Posterior cingulate gyrus (tissue), 11 donors: ENCODE results near the gene SPIRE1.
"Not testable (repeated sequence)": the region's sequence is repeated elsewhere in the genome, so short reads cannot be mapped to it uniquely, and the experiment has no call there.

Source experiments
- DNase-seq, 10 donors: peaks; one replicate each; pipeline versions ENCODE4 v3.0.0 to v3.0.0-alpha.2; 2020 to 2021; ENCODE audit warnings: mixed read lengths in 3 of 10
- intact Hi-C: fragments of 100-400 bp; cut with DNase I; formaldehyde crosslinking; loops from one replicate; pipeline ENCODE4 v1.15.1; 2023

The SPIRE1 gene

GRCh38 chr18:12652861-12653401, 5.0 kb downstream of the SPIRE1 start:
- intact Hi-C loops, result loop anchor here (10.0 kb wide), 1 partner anchor 118 kb away; no protein-coding TSS in a partner anchor
- no peak for DNase-seq

DNA sequence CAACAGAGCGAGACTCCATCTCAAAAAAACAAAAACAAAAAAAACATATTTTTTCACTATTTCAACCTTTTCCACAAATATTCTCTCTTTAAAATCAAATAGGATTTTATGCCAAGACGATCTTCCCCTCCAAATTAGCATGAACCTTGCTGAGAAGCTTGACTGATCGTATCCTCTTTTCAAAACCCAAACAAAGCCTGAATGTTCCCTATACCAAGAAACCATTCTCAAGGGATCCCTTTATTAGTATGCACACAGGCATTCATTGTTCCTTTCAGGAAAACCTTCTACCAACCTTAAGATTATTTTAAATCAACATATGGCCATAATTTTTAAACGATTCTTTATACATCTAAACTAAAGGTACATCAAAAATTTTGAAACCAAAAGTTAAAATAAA, 6.3 kb downstream of the SPIRE1 start:
- DNase-seq, result no peak
- intact Hi-C loops, result loop anchor here (10.0 kb wide), 1 partner anchor 117 kb away; no protein-coding TSS in a partner anchor

DNA sequence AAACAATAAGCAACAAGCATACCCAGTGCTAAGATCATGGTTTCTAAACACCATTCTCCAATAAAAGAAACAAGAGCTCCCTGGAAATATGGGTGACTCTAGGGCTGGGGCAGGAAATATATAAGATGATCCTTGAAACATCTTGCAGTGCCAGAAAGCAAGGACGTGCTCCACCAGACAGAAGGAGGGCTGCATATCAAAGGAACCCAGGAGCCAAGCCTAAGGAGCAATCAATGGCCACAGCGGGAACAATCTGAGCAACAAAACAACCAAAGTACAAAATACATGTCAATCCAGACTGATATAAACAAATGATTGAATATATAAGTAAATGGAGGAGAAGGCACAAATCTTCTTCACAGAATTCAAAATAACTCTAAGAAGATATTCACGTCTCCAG, 10.1 kb downstream of the SPIRE1 start:
- no peak for DNase-seq
- intact Hi-C loops, result no loop called here

DNA sequence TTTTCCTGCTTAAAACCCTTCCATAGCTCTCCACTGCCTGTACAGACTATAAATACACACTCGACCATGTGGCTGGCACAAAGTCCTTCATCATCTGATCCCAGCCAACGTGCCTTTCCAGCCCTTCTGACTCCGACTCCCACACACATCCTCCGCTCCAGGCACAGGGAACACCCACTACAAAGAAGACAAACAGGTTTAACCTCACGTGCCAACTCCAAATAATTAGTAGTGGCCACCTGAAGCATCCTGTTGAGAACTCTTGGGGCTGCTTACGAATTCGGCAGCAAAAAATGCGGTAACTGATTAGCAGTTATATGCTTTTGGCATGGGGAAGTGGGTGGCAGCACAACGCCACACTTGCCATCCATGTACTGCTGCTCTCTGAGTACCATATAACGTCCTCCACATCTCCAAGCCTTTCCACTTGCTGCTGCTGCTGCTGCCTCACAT, 12.1 kb downstream of the SPIRE1 start:
- intact Hi-C loops, result no loop called here
- peak in 7 of 10 donors; percentile 21 to 86 (median 44) for DNase-seq

GRCh38 chr18:12645254-12645653, 12.7 kb downstream of the SPIRE1 start:
- intact Hi-C loops, result no loop called here
- DNase-seq, result no peak

DNA sequence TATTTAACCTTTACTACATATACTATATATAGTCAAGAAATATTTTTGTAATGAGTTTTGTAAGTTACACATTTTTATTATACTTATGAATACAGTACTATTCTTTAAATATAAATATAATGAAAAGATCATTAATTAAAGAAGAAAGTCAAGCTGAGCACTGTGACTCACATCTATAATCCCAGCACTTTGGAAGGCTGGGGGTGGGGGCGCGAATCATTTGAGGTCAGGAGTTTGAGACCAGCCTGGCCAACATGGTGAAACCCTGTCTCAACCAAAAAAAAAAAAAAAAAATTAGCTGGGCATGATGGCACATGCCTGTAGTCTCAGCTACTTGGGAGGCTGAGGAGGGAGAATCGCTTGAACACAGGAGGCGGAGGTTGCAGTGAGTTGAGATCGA, 14.2 kb downstream of the SPIRE1 start:
- DNase-seq, intact Hi-C loops: not testable (repeated sequence)

DNA sequence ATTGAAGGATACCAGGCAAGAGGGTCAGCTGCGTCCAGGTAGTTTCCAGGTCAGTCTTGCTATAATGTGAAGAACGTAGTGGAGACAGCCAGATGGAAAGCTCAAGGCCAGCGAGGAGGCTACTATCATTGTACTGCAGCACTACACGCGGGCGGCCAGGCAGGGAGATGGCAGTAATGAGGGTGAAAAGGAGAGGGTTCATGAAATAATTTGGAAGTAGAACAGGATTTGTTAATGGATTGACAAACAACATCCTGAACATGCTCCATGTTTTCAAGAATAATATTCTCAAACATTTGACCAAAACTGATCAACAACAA, 17.1 kb downstream of the SPIRE1 start:
- no peak for DNase-seq
- intact Hi-C loops, result no loop called here

DNA sequence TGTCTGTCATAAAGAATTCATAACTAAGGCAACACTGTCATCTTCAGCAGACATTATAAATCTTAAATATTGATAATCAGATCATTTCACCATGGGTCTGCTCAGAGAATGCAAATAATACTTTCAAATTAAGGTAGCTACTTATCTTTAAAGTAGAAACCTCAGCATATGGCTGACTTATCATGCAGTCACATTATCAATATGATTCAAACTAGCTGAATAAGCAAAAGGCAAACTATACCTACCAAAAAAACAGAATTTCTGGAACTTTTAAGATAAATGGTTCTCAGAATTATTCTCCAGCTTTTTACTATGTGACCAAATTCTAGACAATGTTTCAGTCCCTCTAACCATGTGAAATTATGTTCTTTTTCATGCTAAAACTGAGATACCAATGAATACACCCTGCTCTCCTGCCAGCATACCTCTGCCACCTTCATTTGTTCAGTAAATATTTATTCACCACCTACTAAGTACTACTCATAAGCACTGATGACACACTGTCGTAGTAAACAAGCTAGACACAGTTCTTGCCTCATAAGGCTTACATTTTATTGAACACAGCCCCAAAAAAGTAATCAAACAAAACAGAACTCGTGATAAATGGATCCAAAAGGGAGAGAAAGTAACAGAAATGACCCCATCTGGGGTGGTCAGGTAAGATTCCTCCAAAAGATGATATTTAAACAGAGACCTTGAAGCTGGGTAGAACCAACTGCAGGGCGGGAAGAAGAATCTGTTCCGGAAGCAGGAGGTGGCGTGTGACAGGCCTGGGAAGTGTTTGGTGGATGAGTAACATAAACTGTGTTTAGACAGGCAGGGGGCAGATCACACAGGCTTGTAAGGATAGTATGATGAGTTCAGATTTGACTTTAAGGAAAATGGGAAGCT, 17.7 kb downstream of the SPIRE1 start:
- DNase-seq, result peak in 1 of 10 donors; percentile 29
- intact Hi-C loops, result no loop called here

DNA sequence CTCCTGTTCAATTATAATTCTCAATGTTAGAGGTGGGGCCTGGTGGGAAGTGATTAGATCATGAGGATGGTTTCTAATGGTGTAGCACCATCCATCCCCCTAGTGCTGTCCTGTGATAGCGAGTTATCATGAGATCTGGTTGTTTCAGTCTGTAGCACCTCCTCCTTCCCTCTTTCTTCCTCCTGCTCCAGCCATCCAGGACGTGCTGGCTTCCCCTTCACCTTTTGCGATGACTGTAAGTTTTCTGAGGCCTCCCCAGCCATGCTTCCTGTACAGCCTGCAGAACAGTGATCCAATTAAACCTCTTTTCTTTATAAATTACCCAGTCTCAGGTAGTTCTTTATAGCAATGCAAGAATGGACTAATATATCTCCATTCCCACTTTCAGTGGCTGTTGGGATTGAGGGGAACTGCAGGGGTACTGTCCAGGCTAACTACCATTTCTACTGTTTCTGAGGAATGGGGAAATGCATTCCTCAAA, 19.2 kb downstream of the SPIRE1 start:
- no peak for DNase-seq
- intact Hi-C loops, result no loop called here

DNA sequence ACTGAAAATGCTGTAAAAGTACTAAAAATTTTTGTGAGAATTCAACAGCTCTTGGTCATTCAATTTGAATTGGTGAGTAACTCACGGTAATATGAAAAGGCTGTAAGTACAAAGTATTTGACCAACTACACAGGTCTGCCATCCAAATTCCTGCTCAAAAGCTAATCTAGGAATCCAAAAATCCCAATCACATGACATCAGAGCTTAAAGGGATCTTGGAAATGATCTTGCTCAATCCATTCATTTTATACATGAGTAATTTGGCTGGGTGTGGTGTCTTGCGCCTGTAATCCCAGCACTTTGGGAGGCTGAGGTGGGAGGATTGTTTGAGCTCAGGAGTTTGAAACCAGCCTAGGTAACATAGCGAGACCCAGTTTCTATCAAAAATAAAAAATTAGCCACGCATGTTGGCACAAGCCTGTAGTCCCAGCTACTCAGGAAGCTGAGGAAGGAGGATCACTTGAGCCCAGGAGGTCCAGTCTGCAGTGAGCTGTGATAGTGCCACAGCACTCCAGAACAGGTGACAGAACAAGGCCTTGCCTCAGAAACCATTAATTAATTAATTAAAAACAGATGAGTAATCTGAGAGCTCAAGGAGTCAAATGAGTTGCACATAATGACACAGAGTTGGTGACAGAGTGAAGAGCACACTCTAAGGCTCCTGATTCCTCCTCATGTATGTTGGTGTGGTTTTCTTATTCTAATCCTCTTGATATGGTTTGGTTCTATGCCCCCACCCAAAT, 19.8 kb downstream of the SPIRE1 start:
- no peak for DNase-seq
- intact Hi-C loops, result no loop called here

- intact Hi-C loops, result no loop called here
- no peak for DNase-seq
Observed at GRCh38 chr18:12637393-12637792, 20.5 kb downstream of the SPIRE1 start.

GRCh38 chr18:12631831-12632477, 26.0 kb downstream of the SPIRE1 start:
- intact Hi-C loops, result no loop called here
- DNase-seq, result no peak

GRCh38 chr18:12630136-12630535, 27.8 kb downstream of the SPIRE1 start:
- no peak for DNase-seq
- intact Hi-C loops, result no loop called here

DNA sequence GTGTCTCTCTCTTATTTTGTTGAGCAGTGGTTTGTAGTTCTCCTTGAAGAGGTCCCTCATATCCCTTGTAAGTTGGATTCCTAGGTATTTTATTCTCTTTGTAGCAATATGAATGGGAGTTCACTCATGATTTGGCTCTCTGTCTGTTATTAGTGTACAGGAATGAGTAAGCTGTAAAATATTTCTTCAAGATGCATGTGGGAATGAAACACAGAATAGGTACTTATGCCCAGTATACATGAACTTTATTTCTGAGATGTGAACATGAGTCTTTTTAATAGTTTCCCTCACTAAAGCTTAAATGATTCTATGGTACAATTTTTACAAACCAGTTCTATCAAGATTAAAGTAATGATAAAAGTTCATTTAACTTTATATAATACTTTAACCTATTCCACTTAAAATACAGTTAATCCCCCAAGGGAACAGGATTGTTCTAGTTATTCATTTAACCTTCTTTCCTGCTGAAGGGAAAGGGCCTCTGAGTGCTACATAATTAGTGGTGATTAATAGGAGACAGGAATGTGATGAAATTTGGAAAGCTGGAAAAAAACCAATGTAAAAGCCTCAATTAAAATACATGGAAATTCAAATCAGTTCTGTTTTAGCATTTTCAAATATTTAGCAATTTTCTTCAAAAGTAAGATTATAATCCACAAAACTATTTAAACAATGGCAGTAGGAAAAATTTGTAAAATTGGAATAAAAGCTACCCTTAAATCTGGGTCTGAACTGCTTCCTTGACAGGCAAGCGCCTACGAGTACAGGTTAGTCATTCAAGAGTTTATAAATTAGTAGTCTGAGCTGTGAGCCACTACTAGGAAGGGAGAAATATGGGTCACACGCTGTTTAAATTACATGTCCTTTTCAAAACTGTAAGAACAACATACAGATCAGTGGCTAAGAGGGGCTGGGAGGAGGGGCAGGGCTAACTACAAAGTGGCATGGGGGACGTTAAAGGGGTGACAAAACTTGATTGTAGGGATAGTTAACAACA, 28.9 kb downstream of the SPIRE1 start:
- intact Hi-C loops, result no loop called here
- DNase-seq, result no peak

DNA sequence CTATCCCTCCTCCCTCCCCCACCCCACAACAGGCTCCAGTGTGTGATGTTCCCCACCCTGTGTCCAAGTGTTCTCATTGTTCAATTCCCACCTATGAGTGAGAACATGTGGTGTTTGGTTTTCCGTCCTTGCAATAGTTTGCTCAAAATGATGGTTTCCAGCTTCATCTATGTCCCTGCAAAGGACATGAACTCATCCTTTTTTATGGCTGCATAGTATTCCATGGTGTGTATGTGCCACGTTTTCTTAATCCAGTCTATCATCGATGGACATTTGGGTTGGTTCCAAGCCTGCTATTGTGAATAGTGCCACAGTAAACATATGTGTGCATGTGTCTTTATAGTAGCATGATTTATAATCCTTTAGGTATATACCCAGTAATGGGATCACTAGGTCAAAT, 30.7 kb downstream of the SPIRE1 start:
- DNase-seq, intact Hi-C loops: not testable (repeated sequence)

GRCh38 chr18:12625241-12625640, 32.7 kb downstream of the SPIRE1 start:
- intact Hi-C loops, result no loop called here
- no peak for DNase-seq

GRCh38 chr18:12621742-12622306, 36.1 kb downstream of the SPIRE1 start:
- DNase-seq, result no peak
- intact Hi-C loops, result no loop called here

DNA sequence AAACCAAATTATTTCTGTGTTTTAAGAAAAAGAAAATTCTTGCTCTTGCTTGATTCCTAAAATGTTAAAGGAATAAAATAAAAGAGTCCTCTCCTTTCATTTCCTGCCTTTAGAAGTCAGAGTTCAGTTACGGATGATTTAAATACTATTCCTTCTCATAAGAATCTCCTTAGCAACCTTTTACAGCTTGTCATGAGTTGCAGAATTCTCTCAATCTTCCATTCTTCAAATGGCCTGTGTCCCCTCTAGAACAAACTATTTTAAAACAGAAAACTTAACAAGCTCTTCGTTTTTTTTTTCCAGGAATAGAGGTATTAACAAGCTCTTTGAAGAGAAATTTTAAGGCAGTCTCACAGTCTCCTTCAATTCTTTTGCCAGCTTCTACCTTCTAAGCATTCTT, 42.2 kb downstream of the SPIRE1 start:
- intact Hi-C loops, result no loop called here
- no peak for DNase-seq

DNA sequence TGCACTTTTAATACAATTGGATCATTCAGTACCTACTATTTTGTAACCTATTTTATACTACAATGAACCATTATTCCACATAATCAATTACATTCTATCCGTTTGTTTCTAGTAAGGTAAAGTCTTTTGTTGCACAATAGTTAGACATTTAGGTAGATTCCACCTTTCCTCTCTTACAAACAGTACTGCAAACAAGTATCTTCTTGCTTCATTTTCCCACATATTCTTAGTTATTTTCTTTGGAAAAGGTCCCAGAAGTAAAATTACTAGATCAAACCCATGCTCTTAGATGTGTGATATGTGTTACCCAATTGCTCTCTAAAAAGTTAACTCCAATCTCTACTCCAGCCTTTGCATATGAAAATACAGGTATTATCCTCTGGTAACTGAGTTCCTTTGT, 49.6 kb downstream of the SPIRE1 start:
- DNase-seq, result no peak
- intact Hi-C loops, result no loop called here
